H9 (cell line): ENCODE results near the gene TBC1D12. TPM values are rescaled to one million over a fixed set of nuclear protein-coding genes. Genes with fewer than 3 reads are reported as not detected.

Source experiments
- DNase-seq: peaks from one replicate; pipeline ENCODE4 v3.0.0-alpha.2; 2017
- H2AFZ ChIP-seq: one replicate; pipeline ENCODE4 v1.6.1; 2013; ENCODE audit warnings: mild to moderate bottlenecking, low read length, control low read depth, moderate library complexity
- H2AK5ac ChIP-seq: 2 replicates; pipeline ENCODE4 v1.6.1; 2013; ENCODE audit warnings: low read length, control low read depth, mixed read lengths; ENCODE audit not compliant: insufficient read length
- H2BK120ac ChIP-seq: one replicate; pipeline ENCODE4 v1.6.1; 2013; ENCODE audit warnings: low read depth, mild to moderate bottlenecking, low read length, control low read depth, inconsistent platforms; ENCODE audit not compliant: poor library complexity, severe bottlenecking
- H2BK12ac ChIP-seq: 2 replicates; pipeline ENCODE4 v1.6.1; 2013; ENCODE audit warnings: low read length, control low read depth, mixed read lengths, low read depth; ENCODE audit not compliant: insufficient read length
- H2BK15ac ChIP-seq: 2 replicates; pipeline ENCODE4 v1.6.1; 2013; ENCODE audit warnings: low read depth, low read length, control low read depth
- H2BK20ac ChIP-seq: one replicate; pipeline ENCODE4 v1.6.1; 2013; ENCODE audit warnings: low read depth, mild to moderate bottlenecking, low read length, control low read depth, inconsistent platforms; ENCODE audit not compliant: poor library complexity, severe bottlenecking
- H2BK5ac ChIP-seq: 2 replicates; pipeline ENCODE4 v1.6.1; 2013; ENCODE audit warnings: low read length, control low read depth, mixed read lengths; ENCODE audit not compliant: insufficient read length
- H3K14ac ChIP-seq: 2 replicates; pipeline ENCODE4 v1.6.1; 2013; ENCODE audit warnings: low read length, control low read depth; ENCODE audit not compliant: insufficient read depth
- H3K18ac ChIP-seq: 2 replicates; pipeline ENCODE4 v1.6.1; 2013; ENCODE audit warnings: low read depth, mild to moderate bottlenecking, mixed read lengths, low read length, control low read depth; ENCODE audit not compliant: insufficient read length
- H3K23ac ChIP-seq: 2 replicates; pipeline ENCODE4 v1.6.1; 2013; ENCODE audit warnings: low read length, control low read depth, mixed read lengths, low read depth; ENCODE audit not compliant: insufficient read length
- H3K23me2 ChIP-seq: 2 replicates; pipeline ENCODE4 v1.6.1; 2013; ENCODE audit warnings: low read depth, mild to moderate bottlenecking, mixed read lengths, low read length, control low read depth; ENCODE audit not compliant: insufficient read length, poor library complexity, severe bottlenecking
- H3K27ac ChIP-seq: 2 replicates; pipeline ENCODE4 v1.5.1; 2013; ENCODE audit warnings: low read length, control low read depth, mixed read lengths, low read depth; ENCODE audit not compliant: insufficient read length
- H3K27me3 ChIP-seq: 2 replicates; pipeline ENCODE4 v1.6.1; 2013; ENCODE audit warnings: low read length, control low read depth, inconsistent platforms; ENCODE audit not compliant: insufficient read depth
- H3K4ac ChIP-seq: 2 replicates; pipeline ENCODE4 v1.6.1; 2013; ENCODE audit warnings: low read depth, mild to moderate bottlenecking, control low read depth, inconsistent platforms, low read length, moderate library complexity
- H3K4me1 ChIP-seq: 2 replicates; pipeline ENCODE4 v1.6.1; 2013; ENCODE audit warnings: low read length, control low read depth, inconsistent platforms; ENCODE audit not compliant: insufficient read depth
- H3K4me2 ChIP-seq: 2 replicates; pipeline ENCODE4 v1.6.1; 2013; ENCODE audit warnings: low read length, control low read depth, mixed read lengths; ENCODE audit not compliant: insufficient read length, insufficient read depth
- H3K56ac ChIP-seq: 2 replicates; pipeline ENCODE4 v1.6.1; 2013; ENCODE audit warnings: low read depth, mild to moderate bottlenecking, mixed read lengths, low read length, control low read depth; ENCODE audit not compliant: insufficient read length
- H3K79me1 ChIP-seq: 2 replicates; pipeline ENCODE4 v1.6.1; 2013; ENCODE audit warnings: low read depth, mild to moderate bottlenecking, moderate library complexity, low read length, control low read depth, inconsistent platforms; ENCODE audit not compliant: insufficient read depth, poor library complexity, severe bottlenecking
- H3K79me2 ChIP-seq: 2 replicates; pipeline ENCODE4 v1.6.1; 2013; ENCODE audit warnings: low read length, control low read depth, inconsistent platforms; ENCODE audit not compliant: insufficient read depth
- H3K9ac ChIP-seq: 2 replicates; pipeline ENCODE4 v1.6.1; 2013; ENCODE audit warnings: low read length, control low read depth, mixed read lengths; ENCODE audit not compliant: insufficient read length; ENCODE audit errors: extremely low read depth
- H3K9me3 ChIP-seq: one replicate; pipeline ENCODE4 v1.6.1; 2013; ENCODE audit warnings: low read depth, low read length, inconsistent platforms; ENCODE audit not compliant: control insufficient read depth
- H3T11ph ChIP-seq: one replicate; pipeline ENCODE4 v1.6.1; 2013; ENCODE audit warnings: mild to moderate bottlenecking, low read length, control low read depth, inconsistent platforms
- H4K20me1 ChIP-seq: one replicate; pipeline ENCODE4 v1.6.1; 2013; ENCODE audit not compliant: control insufficient read depth, insufficient read length, insufficient read depth
- H4K5ac ChIP-seq: 2 replicates; pipeline ENCODE4 v1.6.1; 2013; ENCODE audit warnings: low read depth, mild to moderate bottlenecking, mixed read lengths, low read length, control low read depth; ENCODE audit not compliant: insufficient read length
- H4K8ac ChIP-seq: replicated peaks from 2 replicates; pipeline ENCODE4 v1.6.1; 2013; ENCODE audit warnings: low read length, control low read depth, mixed read lengths, low read depth; ENCODE audit not compliant: insufficient read length
- H4K91ac ChIP-seq: 2 replicates; pipeline ENCODE4 v1.6.1; 2013; ENCODE audit warnings: low read depth, mild to moderate bottlenecking, moderate library complexity, mixed read lengths, low read length, control low read depth; ENCODE audit not compliant: insufficient read length
- H3K27ac Mint-ChIP-seq, 3 experiments: 2 replicates in 2 of 3; 3 replicates in 1 of 3; pipeline ENCODE4 v1.8.0; 2020 to 2021; ENCODE audit warnings: mixed read lengths in 3 of 3, mild to moderate bottlenecking in 1 of 3, moderate library complexity in 1 of 3
- H3K27me3 Mint-ChIP-seq: 2 replicates; pipeline ENCODE4 v1.8.0; 2021; ENCODE audit warnings: low read depth, mild to moderate bottlenecking, moderate library complexity, mixed read lengths
- H3K36me3 Mint-ChIP-seq, 3 experiments: 2 replicates in 2 of 3; 3 replicates in 1 of 3; pipeline ENCODE4 v1.8.0; 2020 to 2021; ENCODE audit warnings: low read depth in 3 of 3, mixed read lengths in 3 of 3; ENCODE audit not compliant: insufficient read depth in 1 of 3
- H3K4me1 Mint-ChIP-seq, 2 experiments: 2 replicates each; pipeline ENCODE4 v1.8.0; 2020; ENCODE audit warnings: mixed read lengths in 2 of 2
- H3K4me3 Mint-ChIP-seq, 2 experiments: 2 replicates in 1 of 2; 3 replicates in 1 of 2; pipeline ENCODE4 v1.8.0; 2020 to 2021; ENCODE audit warnings: mild to moderate bottlenecking in 2 of 2, mixed read lengths in 2 of 2, moderate library complexity in 1 of 2
- H3K9me3 Mint-ChIP-seq, 2 experiments: 2 replicates in 1 of 2; 3 replicates in 1 of 2; pipeline ENCODE4 v1.8.0; 2020; ENCODE audit warnings: mild to moderate bottlenecking in 2 of 2, mixed read lengths in 2 of 2, moderate library complexity in 1 of 2
- CTCF ChIP-seq: fragments of 200-600 bp; sonication (generic); conservative IDR thresholded peaks from 3 replicates; pipeline ENCODE4 v1.8.0; 2021; ENCODE audit warnings: antibody characterized with exemption, mild to moderate bottlenecking
- total RNA-seq: library from RNA; stranded (reverse); gene quantifications from 2 replicates; pipeline ENCODE4 v1.2.1, GENCODE V29; 2021

Gene TBC1D12
- total RNA-seq, 1 experiment from 2014 or later, result 2.0 TPM

- Mint-ChIP-seq H3K4me3 (no peak overlapping the region), H3K4me1 (no peaks in the 10 kb centered on the region), H3K27ac (no peak overlapping the region), H3K9me3 (peaks cover 7 to 13% of the 10 kb centered on the region in 2 experiments), H3K27me3 (no peaks in the 10 kb centered on the region), H3K36me3 (peaks cover 0 to 13% (median 6%) of the 10 kb centered on the region in 3 experiments; a peak in 6 of 7 replicates)
- no peak overlapping the region for H3K4ac ChIP-seq
- H4K5ac ChIP-seq, result no peak overlapping the region
- H2AK5ac ChIP-seq, result no peak overlapping the region
- H3K56ac ChIP-seq, result no peak overlapping the region
- H2BK15ac ChIP-seq, result no peak overlapping the region
- H3K27ac ChIP-seq, result no peak overlapping the region
- no peak overlapping the region for H4K91ac ChIP-seq
- no peak overlapping the region for H2BK120ac ChIP-seq
- no peak overlapping the region for H2BK5ac ChIP-seq
- no peak overlapping the region for H2BK20ac ChIP-seq
- no peak overlapping the region for H3T11ph ChIP-seq
- no peaks in the 10 kb centered on the region for H4K20me1 ChIP-seq
- H2AFZ ChIP-seq, result no peak overlapping the region
- H3K27me3 ChIP-seq, result no peaks in the 10 kb centered on the region
- no peak overlapping the region for H3K9ac ChIP-seq
- H3K23me2 ChIP-seq, result no peaks in the 10 kb centered on the region
- H2BK12ac ChIP-seq, result no peak overlapping the region
- H3K4me1 ChIP-seq, result no peaks in the 10 kb centered on the region
- DNase-seq, result no peak
- no peak overlapping the region for H3K14ac ChIP-seq
- no peaks in the 10 kb centered on the region for H3K9me3 ChIP-seq
- H3K4me2 ChIP-seq, result no peak overlapping the region
- H3K23ac ChIP-seq, result no peak overlapping the region
- H3K79me2 ChIP-seq, result no peaks in the 10 kb centered on the region
- no peak for TF ChIP-seq CTCF
- H3K79me1 ChIP-seq, result no peaks in the 10 kb centered on the region
- H3K18ac ChIP-seq, result no peak overlapping the region
- H4K8ac ChIP-seq, result no peak overlapping the region
These were observed 59.8 kb downstream of the TBC1D12 start for GRCh38 chr10:94462130-94462529.
